Neural cell (in vitro differentiated cells): ENCODE measurements around the gene TMEM207. TPM values are rescaled to one million over a fixed set of nuclear protein-coding genes. Genes with fewer than 3 reads are reported as not detected.

Experiments
- H2AFZ ChIP-seq: fragments of 200-600, 300-800 bp; sonication (generic), shearing (Covaris generic); 2 replicates; pipeline ENCODE4 v1.6.0; 2014; ENCODE audit warnings: low read depth, mild to moderate bottlenecking, antibody characterized with exemption, low read length, moderate library complexity
- H3F3A ChIP-seq: fragments of 200-600 bp; shearing (Covaris generic); 2 replicates; pipeline ENCODE4 v1.6.1; 2016; ENCODE audit warnings: mild to moderate bottlenecking, moderate library complexity, mixed read lengths, antibody characterized with exemption, low read length; ENCODE audit not compliant: insufficient read depth, poor library complexity, severe bottlenecking
- H3K27ac ChIP-seq: fragments of 200-600, 300-800 bp; sonication (generic), shearing (Covaris generic); 2 replicates; pipeline ENCODE4 v1.5.1; 2014; ENCODE audit warnings: mild to moderate bottlenecking, low read length, moderate library complexity
- H3K27me3 ChIP-seq: fragments of 300-800, 200-600 bp; sonication (generic), shearing (Covaris generic); 2 replicates; pipeline ENCODE4 v1.6.0; 2014; ENCODE audit warnings: mild to moderate bottlenecking, low read depth, low read length, moderate library complexity; ENCODE audit not compliant: insufficient read depth
- H3K36me3 ChIP-seq: fragments of 300-800, 200-600 bp; sonication (generic), shearing (Covaris generic); 2 replicates; pipeline ENCODE4 v1.5.1; 2014; ENCODE audit warnings: mild to moderate bottlenecking, antibody characterized with exemption, low read length, moderate library complexity; ENCODE audit not compliant: insufficient read depth
- H3K4me2 ChIP-seq: fragments of 300-800, 200-600 bp; sonication (generic), shearing (Covaris generic); 2 replicates; pipeline ENCODE4 v1.6.0; 2014; ENCODE audit warnings: mild to moderate bottlenecking, low read length
- H3K4me3 ChIP-seq: fragments of 300-800, 200-600 bp; sonication (generic), shearing (Covaris generic); 2 replicates; pipeline ENCODE4 v1.5.1; 2014; ENCODE audit warnings: mild to moderate bottlenecking, low read length, moderate library complexity
- H3K79me2 ChIP-seq: fragments of 200-600 bp; shearing (Covaris generic); replicated peaks from 2 replicates; pipeline ENCODE4 v1.6.0; 2014; ENCODE audit warnings: mild to moderate bottlenecking, low read length, moderate library complexity; ENCODE audit not compliant: insufficient read depth
- H3K9ac ChIP-seq: fragments of 300-800, 200-600 bp; sonication (generic), shearing (Covaris generic); 2 replicates; pipeline ENCODE4 v1.6.1; 2016; ENCODE audit warnings: mild to moderate bottlenecking, low read length, mixed read lengths
- H3K9me2 ChIP-seq: fragments of 200-600 bp; shearing (Covaris generic); 2 replicates; pipeline ENCODE4 v1.6.1; 2016; ENCODE audit warnings: mild to moderate bottlenecking, low read length, mixed read lengths; ENCODE audit not compliant: insufficient read depth
- H3K9me3 ChIP-seq: fragments of 200-600, 300-800 bp; sonication (generic), shearing (Covaris generic); 2 replicates; pipeline ENCODE4 v1.6.1; 2016; ENCODE audit warnings: mild to moderate bottlenecking, mixed run types, low read length, moderate library complexity, mixed read lengths
- H4K20me1 ChIP-seq: fragments of 200-600 bp; shearing (Covaris generic); 2 replicates; pipeline ENCODE4 v1.6.1; 2016; ENCODE audit warnings: mild to moderate bottlenecking, mixed run types; ENCODE audit not compliant: insufficient read depth
- EP300 ChIP-seq: fragments of 450-650 bp; conservative IDR thresholded peaks from 2 replicates; pipeline ENCODE4 v1.6.1; 2014; ENCODE audit warnings: antibody characterized with exemption, mild to moderate bottlenecking, moderate library complexity; ENCODE audit not compliant: poor library complexity, severe bottlenecking
- EZH2 ChIP-seq: fragments of 200-600, 300-800 bp; shearing (Covaris generic), sonication (generic); IDR thresholded peaks from 2 replicates; pipeline ENCODE4 v1.6.1; 2014; ENCODE audit warnings: antibody characterized with exemption, low read length, borderline replicate concordance, mild to moderate bottlenecking; ENCODE audit not compliant: insufficient read depth, poor library complexity, severe bottlenecking
- MXI1 ChIP-seq: fragments of 450-650 bp; conservative IDR thresholded peaks from 2 replicates; pipeline ENCODE4 v1.6.1; 2014; ENCODE audit warnings: antibody characterized with exemption, mild to moderate bottlenecking; ENCODE audit not compliant: poor library complexity, severe bottlenecking
- POLR2AphosphoS5 ChIP-seq: IDR thresholded peaks from 2 replicates; pipeline ENCODE4 v1.6.1; 2012
- RAD21 ChIP-seq: fragments of 450-650 bp; conservative IDR thresholded peaks from 2 replicates; pipeline ENCODE4 v1.6.1; 2014; ENCODE audit warnings: antibody characterized with exemption, mild to moderate bottlenecking, moderate library complexity
- SMC3 ChIP-seq: fragments of 450-650 bp; conservative IDR thresholded peaks from 2 replicates; pipeline ENCODE4 v1.6.1; 2014; ENCODE audit warnings: antibody characterized with exemption, mild to moderate bottlenecking, moderate library complexity; ENCODE audit not compliant: poor library complexity
- TAF1 ChIP-seq: IDR thresholded peaks from 2 replicates; pipeline ENCODE4 v1.6.1; 2012; ENCODE audit warnings: low read depth
- polyA plus RNA-seq: library from polyadenylated mRNA; depleted of rRNA; stranded (reverse); fragments of >200 nt; gene quantifications from 2 replicates; pipeline ENCODE4 v1.2.3, GENCODE V29; 2014
- TF ChIP-seq, protein P1 (sequence below): IDR thresholded peaks from 2 replicates; pipeline ENCODE4 v1.6.1; 2012; ENCODE audit warnings: borderline replicate concordance
- TF ChIP-seq, protein P2 (sequence below): fragments of 450-650 bp; IDR thresholded peaks from 2 replicates; pipeline ENCODE4 v1.5.1; 2014; ENCODE audit warnings: antibody characterized with exemption, mild to moderate bottlenecking, moderate library complexity; ENCODE audit not compliant: poor library complexity, severe bottlenecking

The TMEM207 gene
- polyA plus RNA-seq, 1 donor from 2014 or later, result 0.27 TPM

DNA sequence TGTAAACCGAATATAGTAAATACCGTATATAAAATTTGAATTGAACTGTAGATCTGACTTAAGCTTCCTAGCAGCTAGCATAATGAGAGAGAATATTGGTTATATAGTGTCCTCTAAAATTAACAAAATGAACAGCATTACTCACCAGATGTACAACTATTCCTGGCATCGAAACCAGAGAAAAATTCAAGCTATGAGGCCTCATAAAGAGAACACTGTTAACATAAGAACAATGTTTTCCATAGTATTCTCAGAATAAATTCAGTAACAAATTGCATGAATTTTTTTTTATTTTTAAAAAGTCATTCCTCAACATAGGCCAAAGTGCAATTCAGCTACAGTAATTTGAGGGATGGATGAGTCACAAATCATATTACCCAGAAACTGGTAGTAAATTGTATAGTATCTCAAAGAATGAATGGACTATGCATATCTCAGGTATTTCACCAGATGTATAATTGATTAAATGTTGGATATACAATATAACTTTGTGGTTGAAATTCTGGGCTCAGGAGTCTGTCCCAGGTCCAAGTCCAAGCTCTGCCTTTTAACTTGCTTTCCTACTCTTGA lies 5.0 kb downstream of the TMEM207 start:
- H3K27me3 ChIP-seq, result no peaks in the 10 kb centered on the region
- no peak overlapping the region for H3K27ac ChIP-seq

DNA sequence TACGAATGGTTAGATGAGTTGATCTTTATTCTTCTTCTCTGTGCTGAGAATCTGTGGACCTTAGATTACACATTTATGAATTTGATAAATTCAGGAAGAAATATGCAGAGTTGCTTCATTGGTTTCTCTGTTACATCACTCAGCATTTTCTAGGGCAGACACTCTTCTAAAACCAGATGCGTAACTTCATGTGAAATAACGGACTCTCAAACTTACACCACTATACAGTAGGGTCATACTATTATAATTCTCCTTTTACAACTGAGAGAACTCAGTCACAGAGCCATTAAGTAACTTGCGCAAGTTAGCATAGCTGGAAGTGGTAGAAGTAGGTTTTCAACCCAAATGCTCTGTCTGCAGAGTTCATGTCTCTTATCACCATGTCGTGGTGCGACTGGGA lies 5.7 kb downstream of the TMEM207 start:
- H3K9me2 ChIP-seq, result no peaks in the 10 kb centered on the region
- no peak for TF ChIP-seq POLR2AphosphoS5
- no peak for TF ChIP-seq EP300
- TF ChIP-seq, protein P1, sequence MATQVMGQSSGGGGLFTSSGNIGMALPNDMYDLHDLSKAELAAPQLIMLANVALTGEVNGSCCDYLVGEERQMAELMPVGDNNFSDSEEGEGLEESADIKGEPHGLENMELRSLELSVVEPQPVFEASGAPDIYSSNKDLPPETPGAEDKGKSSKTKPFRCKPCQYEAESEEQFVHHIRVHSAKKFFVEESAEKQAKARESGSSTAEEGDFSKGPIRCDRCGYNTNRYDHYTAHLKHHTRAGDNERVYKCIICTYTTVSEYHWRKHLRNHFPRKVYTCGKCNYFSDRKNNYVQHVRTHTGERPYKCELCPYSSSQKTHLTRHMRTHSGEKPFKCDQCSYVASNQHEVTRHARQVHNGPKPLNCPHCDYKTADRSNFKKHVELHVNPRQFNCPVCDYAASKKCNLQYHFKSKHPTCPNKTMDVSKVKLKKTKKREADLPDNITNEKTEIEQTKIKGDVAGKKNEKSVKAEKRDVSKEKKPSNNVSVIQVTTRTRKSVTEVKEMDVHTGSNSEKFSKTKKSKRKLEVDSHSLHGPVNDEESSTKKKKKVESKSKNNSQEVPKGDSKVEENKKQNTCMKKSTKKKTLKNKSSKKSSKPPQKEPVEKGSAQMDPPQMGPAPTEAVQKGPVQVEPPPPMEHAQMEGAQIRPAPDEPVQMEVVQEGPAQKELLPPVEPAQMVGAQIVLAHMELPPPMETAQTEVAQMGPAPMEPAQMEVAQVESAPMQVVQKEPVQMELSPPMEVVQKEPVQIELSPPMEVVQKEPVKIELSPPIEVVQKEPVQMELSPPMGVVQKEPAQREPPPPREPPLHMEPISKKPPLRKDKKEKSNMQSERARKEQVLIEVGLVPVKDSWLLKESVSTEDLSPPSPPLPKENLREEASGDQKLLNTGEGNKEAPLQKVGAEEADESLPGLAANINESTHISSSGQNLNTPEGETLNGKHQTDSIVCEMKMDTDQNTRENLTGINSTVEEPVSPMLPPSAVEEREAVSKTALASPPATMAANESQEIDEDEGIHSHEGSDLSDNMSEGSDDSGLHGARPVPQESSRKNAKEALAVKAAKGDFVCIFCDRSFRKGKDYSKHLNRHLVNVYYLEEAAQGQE, result no peak
- no peak for TF ChIP-seq RAD21
- TF ChIP-seq, protein P2, sequence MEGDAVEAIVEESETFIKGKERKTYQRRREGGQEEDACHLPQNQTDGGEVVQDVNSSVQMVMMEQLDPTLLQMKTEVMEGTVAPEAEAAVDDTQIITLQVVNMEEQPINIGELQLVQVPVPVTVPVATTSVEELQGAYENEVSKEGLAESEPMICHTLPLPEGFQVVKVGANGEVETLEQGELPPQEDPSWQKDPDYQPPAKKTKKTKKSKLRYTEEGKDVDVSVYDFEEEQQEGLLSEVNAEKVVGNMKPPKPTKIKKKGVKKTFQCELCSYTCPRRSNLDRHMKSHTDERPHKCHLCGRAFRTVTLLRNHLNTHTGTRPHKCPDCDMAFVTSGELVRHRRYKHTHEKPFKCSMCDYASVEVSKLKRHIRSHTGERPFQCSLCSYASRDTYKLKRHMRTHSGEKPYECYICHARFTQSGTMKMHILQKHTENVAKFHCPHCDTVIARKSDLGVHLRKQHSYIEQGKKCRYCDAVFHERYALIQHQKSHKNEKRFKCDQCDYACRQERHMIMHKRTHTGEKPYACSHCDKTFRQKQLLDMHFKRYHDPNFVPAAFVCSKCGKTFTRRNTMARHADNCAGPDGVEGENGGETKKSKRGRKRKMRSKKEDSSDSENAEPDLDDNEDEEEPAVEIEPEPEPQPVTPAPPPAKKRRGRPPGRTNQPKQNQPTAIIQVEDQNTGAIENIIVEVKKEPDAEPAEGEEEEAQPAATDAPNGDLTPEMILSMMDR, result no peak
- TF ChIP-seq TAF1, result no peak
- no peak for TF ChIP-seq MXI1
- no peak for TF ChIP-seq EZH2
- no peak for TF ChIP-seq SMC3
- H4K20me1 ChIP-seq, result no peaks in the 10 kb centered on the region
- no peak overlapping the region for H3K4me3 ChIP-seq
- no peaks in the 10 kb centered on the region for H3K9me3 ChIP-seq
- H3K36me3 ChIP-seq, result no peaks in the 10 kb centered on the region
- H3F3A ChIP-seq, result no peaks in the 10 kb centered on the region
- no peak overlapping the region for H3K4me2 ChIP-seq
- no peak overlapping the region for H2AFZ ChIP-seq
- no peaks in the 10 kb centered on the region for H3K79me2 ChIP-seq
- H3K27me3 ChIP-seq, result no peaks in the 10 kb centered on the region
- no peak overlapping the region for H3K27ac ChIP-seq
- no peak overlapping the region for H3K9ac ChIP-seq

More for the DNA sequence above, 5.0 kb downstream of the TMEM207 start:
- H3K36me3 ChIP-seq, result no peaks in the 10 kb centered on the region
- TF ChIP-seq EP300, result no peak
- no peak for TF ChIP-seq TAF1
- no peak for TF ChIP-seq SMC3
- no peak for TF ChIP-seq MXI1
- no peak for TF ChIP-seq RAD21
- no peak for TF ChIP-seq POLR2AphosphoS5
- TF ChIP-seq, protein P2, result no peak
- no peak for TF ChIP-seq EZH2
- TF ChIP-seq, protein P1, result no peak
- H3K9me3 ChIP-seq, result no peaks in the 10 kb centered on the region
- H4K20me1 ChIP-seq, result no peaks in the 10 kb centered on the region
- H3F3A ChIP-seq, result no peaks in the 10 kb centered on the region
- H3K4me2 ChIP-seq, result no peak overlapping the region
- no peaks in the 10 kb centered on the region for H3K79me2 ChIP-seq
- H2AFZ ChIP-seq, result no peak overlapping the region
- no peak overlapping the region for H3K9ac ChIP-seq
- no peak overlapping the region for H3K4me3 ChIP-seq
- no peaks in the 10 kb centered on the region for H3K9me2 ChIP-seq
